ENCODE measurements around the gene EEA1.

EEA1 gene

DNA sequence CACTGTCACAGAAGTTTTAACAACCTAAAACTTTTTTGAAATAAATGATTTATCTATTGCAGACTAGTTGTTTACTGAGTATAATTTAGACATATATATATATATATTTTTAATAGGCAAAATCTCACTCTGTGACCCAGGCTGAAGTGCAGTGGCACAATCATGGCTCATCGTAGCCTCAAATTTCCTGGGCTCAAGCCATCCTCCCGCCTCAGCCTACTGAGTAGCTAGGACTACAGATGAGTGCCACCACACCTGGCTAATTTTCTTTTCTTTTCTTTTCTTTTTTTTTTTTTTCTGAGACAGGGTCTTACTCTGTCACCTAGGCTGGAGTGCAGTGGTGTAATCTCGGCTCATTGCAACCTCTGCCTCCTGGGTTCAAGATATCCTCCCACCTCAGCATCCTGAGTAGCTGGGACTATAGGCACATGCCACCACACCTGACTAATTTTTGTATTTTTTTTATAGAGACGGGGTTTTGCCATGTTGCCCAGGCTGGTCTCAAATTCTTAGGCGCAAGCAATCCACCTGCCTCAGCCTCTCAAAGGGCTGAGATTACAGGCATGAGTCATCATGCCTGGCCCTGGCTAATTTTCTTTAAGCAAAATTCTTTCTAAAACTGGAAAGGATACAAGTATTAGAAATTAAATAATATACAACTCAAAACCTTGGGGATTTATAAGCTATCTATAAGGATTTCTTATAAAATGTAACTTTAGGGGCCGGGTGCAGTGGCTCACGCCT lies 23.1 kb downstream of the EEA1 start:
- TF ChIP-seq, protein P1, sequence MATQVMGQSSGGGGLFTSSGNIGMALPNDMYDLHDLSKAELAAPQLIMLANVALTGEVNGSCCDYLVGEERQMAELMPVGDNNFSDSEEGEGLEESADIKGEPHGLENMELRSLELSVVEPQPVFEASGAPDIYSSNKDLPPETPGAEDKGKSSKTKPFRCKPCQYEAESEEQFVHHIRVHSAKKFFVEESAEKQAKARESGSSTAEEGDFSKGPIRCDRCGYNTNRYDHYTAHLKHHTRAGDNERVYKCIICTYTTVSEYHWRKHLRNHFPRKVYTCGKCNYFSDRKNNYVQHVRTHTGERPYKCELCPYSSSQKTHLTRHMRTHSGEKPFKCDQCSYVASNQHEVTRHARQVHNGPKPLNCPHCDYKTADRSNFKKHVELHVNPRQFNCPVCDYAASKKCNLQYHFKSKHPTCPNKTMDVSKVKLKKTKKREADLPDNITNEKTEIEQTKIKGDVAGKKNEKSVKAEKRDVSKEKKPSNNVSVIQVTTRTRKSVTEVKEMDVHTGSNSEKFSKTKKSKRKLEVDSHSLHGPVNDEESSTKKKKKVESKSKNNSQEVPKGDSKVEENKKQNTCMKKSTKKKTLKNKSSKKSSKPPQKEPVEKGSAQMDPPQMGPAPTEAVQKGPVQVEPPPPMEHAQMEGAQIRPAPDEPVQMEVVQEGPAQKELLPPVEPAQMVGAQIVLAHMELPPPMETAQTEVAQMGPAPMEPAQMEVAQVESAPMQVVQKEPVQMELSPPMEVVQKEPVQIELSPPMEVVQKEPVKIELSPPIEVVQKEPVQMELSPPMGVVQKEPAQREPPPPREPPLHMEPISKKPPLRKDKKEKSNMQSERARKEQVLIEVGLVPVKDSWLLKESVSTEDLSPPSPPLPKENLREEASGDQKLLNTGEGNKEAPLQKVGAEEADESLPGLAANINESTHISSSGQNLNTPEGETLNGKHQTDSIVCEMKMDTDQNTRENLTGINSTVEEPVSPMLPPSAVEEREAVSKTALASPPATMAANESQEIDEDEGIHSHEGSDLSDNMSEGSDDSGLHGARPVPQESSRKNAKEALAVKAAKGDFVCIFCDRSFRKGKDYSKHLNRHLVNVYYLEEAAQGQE (IDR thresholded peaks at IDR 0.05; ENCODE audit: insufficient read depth in 1 of 2, low read depth in 2 of 2, low read length in 2 of 2), result no peak
- TF ChIP-seq SIN3A (IDR thresholded peaks at IDR 0.05; ENCODE audit: borderline replicate concordance, insufficient read depth, low read length) (no peak), TAF1 (IDR thresholded peaks at IDR 0.05; ENCODE audit: borderline replicate concordance, insufficient read depth, low read length) (no peak), POLR2AphosphoS5 (IDR thresholded peaks at IDR 0.05; ENCODE audit: low read depth, low read length) (no peak), FOXP2 (optimal IDR thresholded peaks at IDR 0.05; ENCODE audit: borderline replicate concordance, extremely low read depth, extremely low read length, insufficient read depth) (no peak)

DNA sequence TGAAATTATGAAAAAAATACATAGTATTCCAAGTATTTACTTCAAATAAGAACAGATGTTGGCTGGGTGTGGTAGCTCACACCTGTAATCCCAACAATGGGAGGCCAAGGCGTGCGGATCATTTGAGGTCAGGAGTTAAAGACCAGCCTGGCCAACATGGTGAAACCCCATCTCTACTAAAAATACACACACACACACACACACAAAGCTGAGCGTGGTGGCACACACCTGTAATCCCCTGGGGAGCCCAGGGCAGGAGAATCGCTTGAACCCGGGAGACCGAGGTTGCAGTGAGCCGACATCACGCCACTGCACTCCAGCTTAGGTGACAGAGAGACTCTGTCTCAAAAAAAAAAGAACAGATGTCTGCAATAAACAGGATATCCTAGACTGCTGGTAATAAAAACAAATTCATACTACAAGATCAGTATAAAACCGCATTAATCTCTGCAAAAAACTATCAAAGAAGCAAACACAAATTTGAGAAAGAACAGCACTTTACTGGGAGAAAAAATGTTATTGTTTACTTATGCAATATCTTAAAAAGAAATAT lies 23.8 kb downstream of the EEA1 start:
- TF ChIP-seq TAF1 (IDR thresholded peaks at IDR 0.05; ENCODE audit: borderline replicate concordance, insufficient read depth, low read length) (no peak), SIN3A (IDR thresholded peaks at IDR 0.05; ENCODE audit: borderline replicate concordance, insufficient read depth, low read length) (no peak)

DNA sequence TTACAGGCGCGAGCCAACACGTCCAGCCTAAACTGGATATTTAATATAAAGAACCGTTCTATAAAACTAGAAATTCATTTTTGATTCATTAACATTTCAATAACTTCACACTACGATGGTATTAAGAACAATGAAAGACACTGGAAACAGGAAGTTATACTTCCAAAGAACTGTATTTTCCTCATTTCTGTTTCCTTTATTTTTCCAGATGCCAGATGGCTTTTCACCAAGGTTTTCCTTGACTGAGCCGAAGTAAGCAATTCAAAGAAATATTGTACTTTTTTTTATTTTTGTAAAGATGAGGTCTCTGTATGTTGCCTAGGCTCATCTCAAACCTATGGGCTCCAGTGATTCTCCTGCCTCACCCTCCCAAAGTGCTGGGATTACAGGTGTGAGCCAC lies 28.2 kb downstream of the EEA1 start:
- TF ChIP-seq SIN3A (IDR thresholded peaks at IDR 0.05; ENCODE audit: borderline replicate concordance, insufficient read depth, low read length) (no peak), FOXP2 (optimal IDR thresholded peaks at IDR 0.05; ENCODE audit: borderline replicate concordance, extremely low read depth, extremely low read length, insufficient read depth) (no peak), TAF1 (IDR thresholded peaks at IDR 0.05; ENCODE audit: borderline replicate concordance, insufficient read depth, low read length) (no peak), POLR2AphosphoS5 (IDR thresholded peaks at IDR 0.05; ENCODE audit: low read depth, low read length) (no peak)
- TF ChIP-seq, protein P1 (IDR thresholded peaks at IDR 0.05; ENCODE audit: insufficient read depth in 1 of 2, low read depth in 2 of 2, low read length in 2 of 2), result no peak

DNA sequence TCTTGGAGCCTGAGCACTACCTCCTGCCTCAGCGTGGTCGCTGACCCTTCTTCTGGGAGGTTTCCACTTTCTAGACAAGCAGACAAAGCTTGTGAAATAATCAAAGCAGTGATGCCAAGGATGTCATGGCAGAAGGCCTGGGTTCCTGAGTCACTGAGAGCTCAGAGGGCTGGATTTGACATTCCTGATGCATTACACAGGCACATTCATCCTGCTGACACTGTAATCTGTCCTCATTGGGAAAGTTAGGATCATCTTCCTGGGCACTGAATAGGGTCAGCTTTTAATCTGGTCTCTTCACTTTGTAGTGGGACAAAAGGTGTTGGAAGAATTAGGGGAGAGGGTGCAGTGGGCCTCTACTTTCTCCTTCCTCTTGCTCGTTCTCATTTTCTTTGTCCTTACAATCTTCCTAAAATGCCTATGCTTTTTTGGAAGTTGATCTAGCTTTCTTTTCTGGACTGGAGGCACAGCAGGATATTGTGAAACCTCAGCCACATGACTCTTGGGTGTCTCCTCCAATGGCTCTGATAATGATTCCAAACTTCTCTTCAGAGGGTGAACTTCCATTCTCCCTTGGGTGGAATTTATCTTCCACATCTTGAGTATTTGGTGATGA lies 29.6 kb downstream of the EEA1 start:
- TF ChIP-seq SIN3A (IDR thresholded peaks at IDR 0.05; ENCODE audit: borderline replicate concordance, insufficient read depth, low read length) (no peak), FOXP2 (optimal IDR thresholded peaks at IDR 0.05; ENCODE audit: borderline replicate concordance, extremely low read depth, extremely low read length, insufficient read depth) (no peak), TAF1 (IDR thresholded peaks at IDR 0.05; ENCODE audit: borderline replicate concordance, insufficient read depth, low read length) (no peak), POLR2AphosphoS5 (IDR thresholded peaks at IDR 0.05; ENCODE audit: low read depth, low read length) (no peak)
- TF ChIP-seq, protein P1 (IDR thresholded peaks at IDR 0.05; ENCODE audit: insufficient read depth in 1 of 2, low read depth in 2 of 2, low read length in 2 of 2), result no peak

DNA sequence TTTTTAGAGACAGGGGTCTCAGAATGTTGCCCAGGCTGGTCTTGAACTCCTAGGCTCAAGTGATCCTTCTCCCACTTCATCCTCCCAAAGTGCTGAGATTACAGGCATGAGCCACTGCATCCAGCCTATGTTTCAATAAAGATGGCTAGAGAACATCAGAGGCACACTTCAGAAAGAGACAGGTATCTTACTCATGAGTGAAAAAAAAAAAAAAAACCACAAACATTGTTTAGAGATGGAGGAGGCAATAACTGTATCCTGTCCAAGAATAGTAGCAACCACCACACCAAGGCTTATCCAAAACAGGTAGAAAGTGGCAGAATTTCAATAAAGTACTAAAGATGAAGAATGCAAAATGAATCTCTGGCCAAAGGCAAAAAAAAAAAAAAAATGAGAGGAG lies 30.3 kb downstream of the EEA1 start:
- TF ChIP-seq, protein P1 (IDR thresholded peaks at IDR 0.05; ENCODE audit: insufficient read depth in 1 of 2, low read depth in 2 of 2, low read length in 2 of 2), result no peak
- no peak for TF ChIP-seq TAF1 (IDR thresholded peaks at IDR 0.05; ENCODE audit: borderline replicate concordance, insufficient read depth, low read length)
- no peak for TF ChIP-seq POLR2AphosphoS5 (IDR thresholded peaks at IDR 0.05; ENCODE audit: low read depth, low read length)
- no peak for TF ChIP-seq FOXP2 (optimal IDR thresholded peaks at IDR 0.05; ENCODE audit: borderline replicate concordance, extremely low read depth, extremely low read length, insufficient read depth)
